Uterus (tissue), 2 donors: ENCODE data around the gene SLC25A18.

Experiments used
- CTCF ChIP-seq, 4 experiments: fragments of 200-600 bp in 2 of 4; fragments of 450-650 bp in 2 of 4; sonication (generic) in 2 of 4; IDR thresholded peaks; one replicate each; pipeline ENCODE4 v1.5.1; 2016 to 2019; ENCODE audit warnings: antibody characterized with exemption in 4 of 4, mild to moderate bottlenecking in 2 of 4, moderate library complexity in 1 of 4
- POLR2A ChIP-seq, 2 donors: fragments of 450-650 bp; IDR thresholded peaks; one replicate each; pipeline ENCODE4 v1.6.1; 2016; ENCODE audit warnings: antibody characterized with exemption in 2 of 2, mild to moderate bottlenecking in 1 of 2, moderate library complexity in 1 of 2

- TF ChIP-seq POLR2A (IDR thresholded peaks at IDR 0.05) (no peak), CTCF (IDR thresholded peaks at IDR 0.05) (no peak)
Measured at GRCh38 chr22:17536269-17536668, 27.0 kb upstream of the SLC25A18 start.
